OCI-M2 (cell line): ENCODE measurements around the gene BRAT1.
"Not testable (repeated sequence)": the region's sequence is repeated elsewhere in the genome, so short reads cannot be mapped to it uniquely, and the experiment has no call there.

Experiments
- DNase-seq: peaks from one replicate; lab custom pipeline; 2025; ENCODE audit not compliant: unreplicated experiment; lab: John Stamatoyannopoulos, UW

BRAT1 gene

DNA sequence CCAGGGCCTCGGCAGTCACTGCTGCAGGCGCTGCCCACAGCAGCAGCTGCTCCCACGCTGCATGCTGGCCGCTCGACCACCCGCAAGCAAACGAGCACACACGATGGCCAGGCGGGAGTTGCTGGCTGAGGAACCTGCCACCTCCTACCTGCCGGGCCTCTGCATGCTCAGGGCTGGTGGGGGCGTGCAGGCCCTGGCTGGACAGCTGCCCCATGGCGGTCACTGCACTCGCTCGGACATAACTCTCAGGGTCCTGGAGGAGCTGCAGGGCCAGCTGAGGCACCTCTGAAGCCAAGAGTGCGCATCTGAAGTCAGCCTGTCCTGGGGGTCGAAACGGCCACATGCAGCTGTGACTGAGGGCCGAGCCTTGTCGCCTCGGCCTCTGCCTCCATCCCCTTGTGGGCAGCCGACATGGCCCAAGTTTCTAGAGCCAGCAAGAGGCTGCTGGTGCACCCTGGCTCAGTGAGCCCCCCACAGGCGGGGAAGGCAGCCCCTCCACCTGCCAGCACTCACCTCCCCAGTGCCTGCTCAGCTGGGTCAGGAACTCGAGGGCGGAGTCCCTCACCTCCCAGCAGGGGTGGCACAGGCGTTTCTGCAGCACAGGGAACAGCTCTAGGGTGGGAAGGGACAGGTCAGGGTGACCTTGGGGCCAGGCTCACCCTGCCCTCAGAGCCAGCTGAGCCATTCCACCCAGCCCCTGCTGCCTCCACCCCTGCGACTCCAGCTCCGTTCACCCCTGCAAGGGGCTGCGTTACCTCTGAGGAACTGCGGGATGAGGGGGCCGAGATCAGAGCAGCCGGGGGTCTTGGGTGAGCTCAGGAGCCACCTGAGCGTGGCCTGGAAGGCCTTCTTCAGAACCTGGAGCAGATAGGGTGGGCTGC, 16.1 kb downstream of the BRAT1 start:
- no peak for DNase-seq

DNA sequence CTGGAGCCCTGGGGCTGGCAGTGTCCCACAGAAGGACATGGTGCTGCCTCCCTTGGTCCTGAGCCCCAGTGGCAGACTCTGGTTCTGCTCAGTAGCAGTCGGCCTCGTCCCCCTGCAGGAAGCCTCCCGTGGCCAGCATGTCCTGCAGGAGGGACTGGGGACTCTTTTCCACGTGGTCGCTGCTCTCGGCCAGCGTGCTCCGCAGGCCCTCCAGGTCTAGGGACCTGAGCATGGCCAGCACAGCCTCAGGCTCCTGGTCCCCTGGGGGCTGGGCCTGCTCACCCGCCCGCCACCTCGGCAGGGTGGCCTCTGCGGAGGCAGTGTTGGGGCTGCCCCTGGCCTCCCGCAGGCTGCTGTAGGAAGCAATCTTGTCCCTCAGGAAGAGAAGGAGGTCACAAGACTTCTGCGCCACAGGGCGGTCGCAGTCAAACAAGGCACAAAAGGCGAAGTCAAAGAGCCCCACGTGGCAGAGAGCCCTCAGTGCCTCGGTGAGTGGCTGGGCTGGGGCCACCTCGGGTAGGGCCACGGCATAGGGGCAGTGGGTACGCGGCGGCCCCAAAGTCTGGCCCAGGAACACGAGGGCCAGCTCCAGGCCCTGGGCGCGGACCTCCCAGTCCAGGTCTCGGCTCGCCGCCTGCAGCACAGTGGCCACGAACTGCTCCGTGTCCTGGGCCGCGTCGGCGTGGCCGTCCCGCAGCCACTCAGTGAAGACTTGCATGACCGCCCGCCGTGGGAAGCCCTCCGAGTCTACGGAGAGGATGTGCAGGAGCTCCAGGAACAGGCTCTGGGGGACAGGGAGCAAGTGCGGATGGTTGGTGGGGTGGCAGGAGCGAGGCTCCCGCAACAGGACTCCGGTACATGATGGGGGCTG, 17.1 kb downstream of the BRAT1 start:
- DNase-seq: no peak

GRCh38 chr7:2535872-2536627, 19.3 kb downstream of the BRAT1 start:
- DNase-seq: not testable (repeated sequence)

- not testable (repeated sequence) for DNase-seq
Observed at GRCh38 chr7:2534214-2534613, 21.1 kb downstream of the BRAT1 start.

DNA sequence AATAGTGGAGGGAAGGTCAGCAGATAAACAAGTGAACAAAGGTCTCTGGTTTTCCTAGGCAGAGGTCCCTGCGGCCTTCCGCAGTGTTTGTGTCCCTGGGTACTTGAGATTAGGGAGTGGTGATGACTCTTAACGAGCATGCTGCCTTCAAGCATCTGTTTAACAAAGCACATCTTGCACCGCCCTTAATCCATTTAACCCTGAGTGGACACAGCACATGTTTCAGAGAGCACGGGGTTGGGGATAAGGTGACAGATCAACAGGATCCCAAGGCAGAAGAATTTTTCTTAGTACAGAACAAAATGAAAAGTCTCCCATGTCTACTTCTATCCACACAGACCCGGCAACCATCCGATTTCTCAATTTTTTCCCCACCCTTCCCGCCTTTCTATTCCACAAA, 21.8 kb downstream of the BRAT1 start:
- not testable (repeated sequence) for DNase-seq

DNA sequence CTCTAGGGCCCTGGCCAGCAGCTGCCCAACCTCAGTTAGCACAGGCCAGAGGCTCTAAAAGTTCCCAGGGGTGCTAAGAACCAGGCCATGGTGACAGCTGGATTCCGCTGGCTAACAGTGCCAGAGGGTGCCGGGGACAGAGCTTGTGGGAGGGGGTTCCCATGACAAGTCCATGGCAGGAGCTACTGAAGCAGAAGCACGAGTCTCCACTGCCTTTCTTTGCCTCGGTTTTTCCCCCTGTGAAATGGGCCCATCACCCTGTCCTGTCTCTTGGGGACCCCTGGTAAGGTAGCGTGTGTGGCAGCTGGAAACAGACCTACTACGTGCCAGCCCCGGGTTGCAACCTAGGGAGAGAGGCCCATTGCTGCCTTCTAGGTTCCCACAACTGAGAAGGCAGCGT, 22.5 kb downstream of the BRAT1 start:
- DNase-seq: not testable (repeated sequence)

DNA sequence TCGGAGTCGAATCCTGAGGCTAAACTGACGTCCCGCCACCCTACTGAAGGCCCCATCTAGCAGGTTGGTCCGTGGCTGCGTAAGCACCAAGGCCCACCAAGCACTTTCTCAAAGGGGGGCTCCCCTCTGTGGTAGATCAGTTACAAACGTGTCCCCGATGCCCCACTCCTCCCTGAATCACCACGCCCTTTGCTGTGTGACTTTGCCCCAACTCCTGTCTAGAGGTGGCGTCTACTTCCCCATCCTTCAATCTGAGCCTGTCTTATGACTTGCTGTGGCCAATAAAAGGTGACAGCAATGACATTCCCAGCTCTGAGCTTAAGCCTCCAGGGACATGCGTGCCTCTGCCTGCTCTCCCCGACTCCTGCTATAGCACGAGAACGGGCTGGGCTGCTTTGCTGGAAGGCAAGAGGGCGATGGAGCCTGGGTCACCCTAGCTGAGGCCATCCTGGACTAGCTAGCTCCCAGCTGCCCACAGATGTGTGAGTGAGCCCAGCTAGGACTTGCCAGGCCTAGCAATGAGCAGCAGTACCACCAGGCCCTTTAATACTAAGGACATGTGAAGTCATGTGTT, 23.0 kb downstream of the BRAT1 start:
- not testable (repeated sequence) for DNase-seq

- DNase-seq: not testable (repeated sequence)
Observed at GRCh38 chr7:2531796-2532110, 23.6 kb downstream of the BRAT1 start.

DNA sequence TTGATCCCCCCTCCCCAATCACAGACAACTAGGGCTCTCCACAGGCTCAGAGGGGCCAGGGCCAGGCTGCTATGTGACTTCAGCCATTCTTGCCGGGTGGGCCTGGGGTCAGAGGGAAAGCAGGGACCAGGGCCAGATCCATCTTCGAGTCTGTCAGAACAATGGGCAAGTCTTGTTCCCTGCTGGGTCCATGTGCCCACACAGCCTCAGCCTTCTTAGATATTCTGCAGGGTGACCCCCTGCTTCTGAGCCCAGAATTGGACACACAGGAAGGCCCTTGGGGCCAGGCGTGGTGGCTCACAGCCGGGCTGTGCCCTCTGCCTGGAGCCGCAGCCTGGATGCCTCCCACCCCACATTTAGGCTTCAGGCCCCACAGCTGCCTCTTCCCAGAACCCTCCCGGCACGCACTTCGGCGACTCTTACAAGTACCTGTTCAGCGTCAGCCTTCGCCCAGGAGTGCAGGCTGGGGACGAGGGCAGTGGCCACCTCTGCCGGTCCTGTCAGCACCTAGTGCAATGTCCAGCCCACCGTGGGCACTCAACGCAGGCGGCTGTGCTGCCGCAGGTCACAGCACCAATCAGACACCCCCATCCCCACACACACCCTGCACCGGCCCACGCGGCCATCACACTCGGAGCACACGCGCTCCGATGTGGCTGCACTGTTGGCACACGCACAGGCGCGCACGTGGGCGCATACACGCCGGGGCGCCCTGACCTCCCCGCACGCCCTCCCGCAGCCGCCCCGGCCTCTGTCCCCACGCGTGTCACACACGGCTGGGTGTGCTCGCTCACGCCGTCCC, 24.1 kb downstream of the BRAT1 start:
- DNase-seq: not testable (repeated sequence)

DNA sequence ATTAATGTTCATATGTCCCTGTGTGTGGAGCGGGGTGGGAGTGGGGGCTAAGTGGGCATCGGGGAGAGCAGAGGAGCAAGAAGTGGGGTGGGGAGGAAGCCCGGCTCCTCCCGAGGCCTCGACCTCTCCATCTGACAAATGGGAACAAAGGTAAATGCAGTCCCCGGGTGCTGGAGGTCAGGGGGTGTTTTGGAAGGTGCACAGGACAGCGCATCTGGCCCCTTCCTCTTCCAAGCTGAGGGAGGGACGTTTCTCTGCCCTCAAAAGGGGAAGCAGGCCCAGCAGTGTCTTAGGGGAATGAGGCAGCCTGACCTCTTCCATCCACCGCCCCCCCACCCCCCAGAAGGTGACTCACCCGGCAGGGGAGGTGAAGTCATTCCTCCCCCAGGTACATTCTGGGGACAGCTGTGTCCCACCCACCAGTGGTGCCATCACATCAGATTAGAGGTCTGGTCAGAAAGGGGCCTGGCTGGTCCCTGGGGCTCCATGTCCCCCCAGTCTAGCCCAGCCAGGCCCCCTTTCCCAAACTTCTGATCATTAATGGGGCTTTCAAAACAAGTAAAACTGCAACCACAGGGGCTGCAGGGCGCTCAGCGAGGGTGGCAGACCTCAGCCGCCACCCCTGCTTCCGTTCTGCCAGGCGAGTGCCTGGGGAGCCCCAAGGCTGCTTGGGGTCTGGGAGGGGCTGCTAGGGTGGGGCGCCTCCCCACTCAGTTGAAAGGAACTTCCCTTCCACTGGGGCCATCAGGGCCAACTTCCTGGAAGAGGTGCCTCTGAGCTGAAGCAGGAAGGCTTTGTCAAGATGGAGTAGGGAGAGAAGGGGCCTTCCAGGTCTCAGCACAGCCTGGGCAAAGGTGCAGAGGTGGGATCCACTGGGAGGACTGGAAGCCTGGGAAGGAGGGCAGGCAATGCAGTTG, 25.0 kb downstream of the BRAT1 start:
- DNase-seq: no peak

DNA sequence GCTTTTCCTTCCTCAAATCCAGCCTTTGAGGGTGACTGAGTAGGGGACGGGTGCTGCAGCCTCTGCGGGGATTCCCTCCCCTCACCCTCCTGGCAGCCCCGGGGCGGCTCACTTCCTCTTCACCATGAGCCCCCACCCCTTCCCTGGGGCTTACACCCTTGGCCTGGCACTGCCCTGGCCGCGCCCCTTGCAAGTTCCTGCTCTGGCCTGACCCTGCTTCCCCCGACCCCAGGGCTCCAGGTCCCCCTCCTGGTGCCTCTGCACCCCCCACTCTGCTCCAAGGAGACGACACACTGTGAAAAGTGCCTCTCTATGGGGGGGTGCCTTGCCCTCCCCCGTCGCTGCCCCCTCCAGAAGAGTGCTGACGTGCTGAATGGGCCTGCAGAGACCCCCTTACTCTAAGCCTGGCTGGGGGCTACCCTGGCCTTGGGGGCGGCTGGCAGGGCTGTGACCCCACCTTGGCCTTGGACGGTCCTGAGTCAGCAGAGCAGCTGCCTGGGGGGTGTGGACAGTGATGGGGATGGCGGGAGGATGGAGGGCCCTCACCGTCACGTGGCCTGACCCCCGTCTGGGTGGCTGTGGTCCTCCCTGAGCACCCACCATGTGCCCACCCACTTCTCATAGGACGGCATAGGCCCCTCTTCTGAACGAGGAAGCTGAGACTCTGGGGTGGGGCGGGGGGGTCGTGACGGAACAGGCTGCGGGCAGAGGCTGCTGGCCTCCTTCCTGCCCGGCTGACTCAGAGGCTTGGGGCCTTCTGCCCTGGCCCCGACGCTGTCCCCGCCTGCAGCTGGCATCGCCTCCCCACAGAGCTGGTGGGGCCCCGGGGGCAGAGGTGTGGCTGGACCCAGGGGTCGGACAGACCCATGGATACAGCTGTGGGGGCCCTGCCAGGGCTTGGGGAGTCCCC, 25.9 kb downstream of the BRAT1 start:
- DNase-seq: no peak

GRCh38 chr7:2528481-2529095, 26.7 kb downstream of the BRAT1 start:
- no peak for DNase-seq

- no peak for DNase-seq
Observed at GRCh38 chr7:2527505-2528467, 27.5 kb downstream of the BRAT1 start.

GRCh38 chr7:2526659-2527504, 28.4 kb downstream of the BRAT1 start:
- DNase-seq: no peak
